ENCODE results near the gene ZNF385D.

DNA sequence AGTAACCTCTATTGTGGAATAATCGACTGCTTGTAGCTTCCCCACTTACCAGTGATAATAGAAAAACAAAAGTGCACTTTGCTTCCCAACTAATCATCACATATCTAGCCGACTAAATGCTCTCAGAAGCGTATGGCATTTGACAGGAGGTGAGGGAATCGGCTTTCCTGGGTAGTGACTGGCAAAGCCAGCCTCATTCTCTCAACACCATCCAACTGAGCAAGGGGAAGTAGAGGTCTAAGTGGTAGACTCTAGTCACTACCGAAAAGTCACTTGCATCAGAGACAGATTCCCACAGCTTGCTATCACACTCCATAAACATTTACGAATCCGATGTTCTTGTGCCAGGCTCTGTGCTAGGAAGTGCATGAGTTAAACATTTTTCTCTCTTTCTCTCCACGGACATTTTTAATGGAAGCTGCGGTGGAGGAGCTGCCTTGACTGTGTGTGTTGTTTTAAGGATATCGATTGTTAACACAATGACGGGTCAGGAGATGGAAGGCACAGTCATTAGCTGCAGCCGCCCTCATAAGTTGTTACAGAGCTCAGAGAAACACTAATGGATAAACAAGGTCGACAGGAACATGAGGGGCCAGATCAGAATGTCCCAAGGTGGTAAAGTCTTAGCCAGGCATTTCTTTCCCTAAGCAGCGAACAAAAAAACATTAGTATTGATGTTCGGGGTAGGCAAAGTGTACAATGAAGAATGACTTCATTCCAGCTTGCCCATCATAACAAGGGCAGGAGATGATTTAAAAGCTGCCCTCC lies 11.9 kb downstream of the ZNF385D start:
- no peak for TF ChIP-seq YY1 (IDR thresholded peaks at IDR 0.05; ENCODE audit: insufficient read depth, insufficient replicate concordance, low read depth, low read length)
- no peak for TF ChIP-seq MAFG (CRISPR knock-in tag; IDR thresholded peaks at IDR 0.05)
- no peak for TF ChIP-seq SP1 (IDR thresholded peaks at IDR 0.05)
- TF ChIP-seq SP1 (CRISPR knock-in tag; IDR thresholded peaks at IDR 0.05), result no peak
- TF ChIP-seq, protein P1, sequence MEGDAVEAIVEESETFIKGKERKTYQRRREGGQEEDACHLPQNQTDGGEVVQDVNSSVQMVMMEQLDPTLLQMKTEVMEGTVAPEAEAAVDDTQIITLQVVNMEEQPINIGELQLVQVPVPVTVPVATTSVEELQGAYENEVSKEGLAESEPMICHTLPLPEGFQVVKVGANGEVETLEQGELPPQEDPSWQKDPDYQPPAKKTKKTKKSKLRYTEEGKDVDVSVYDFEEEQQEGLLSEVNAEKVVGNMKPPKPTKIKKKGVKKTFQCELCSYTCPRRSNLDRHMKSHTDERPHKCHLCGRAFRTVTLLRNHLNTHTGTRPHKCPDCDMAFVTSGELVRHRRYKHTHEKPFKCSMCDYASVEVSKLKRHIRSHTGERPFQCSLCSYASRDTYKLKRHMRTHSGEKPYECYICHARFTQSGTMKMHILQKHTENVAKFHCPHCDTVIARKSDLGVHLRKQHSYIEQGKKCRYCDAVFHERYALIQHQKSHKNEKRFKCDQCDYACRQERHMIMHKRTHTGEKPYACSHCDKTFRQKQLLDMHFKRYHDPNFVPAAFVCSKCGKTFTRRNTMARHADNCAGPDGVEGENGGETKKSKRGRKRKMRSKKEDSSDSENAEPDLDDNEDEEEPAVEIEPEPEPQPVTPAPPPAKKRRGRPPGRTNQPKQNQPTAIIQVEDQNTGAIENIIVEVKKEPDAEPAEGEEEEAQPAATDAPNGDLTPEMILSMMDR (CRISPR knock-in tag; IDR thresholded peaks at IDR 0.05), result no peak
- TF ChIP-seq POLR2A (IDR thresholded peaks at IDR 0.05; ENCODE audit: insufficient read depth in 1 of 2, low read depth in 2 of 2, low read length in 2 of 2), result no peak

Measured in HepG2 (cell line).